Suppressor macrophage treated with lipopolysaccharide for 1 hour (primary cell): Measurements from ENCODE around the gene TARBP2.

ENCODE experiments used
- DNase-seq, 3 donors: peaks; one replicate each; pipeline ENCODE4 v3.0.0-alpha.2; 2020 to 2022

Gene TARBP2

GRCh38 chr12:53500776-53501614 is at the start of gene TARBP2:
Gene TARBP2 (plus strand): TSS chr12:53501283. CDS start chr12:53501409, 126 bp downstream.
- DNase-seq = peak; percentile 98 to 100 (median 99)

DNA sequence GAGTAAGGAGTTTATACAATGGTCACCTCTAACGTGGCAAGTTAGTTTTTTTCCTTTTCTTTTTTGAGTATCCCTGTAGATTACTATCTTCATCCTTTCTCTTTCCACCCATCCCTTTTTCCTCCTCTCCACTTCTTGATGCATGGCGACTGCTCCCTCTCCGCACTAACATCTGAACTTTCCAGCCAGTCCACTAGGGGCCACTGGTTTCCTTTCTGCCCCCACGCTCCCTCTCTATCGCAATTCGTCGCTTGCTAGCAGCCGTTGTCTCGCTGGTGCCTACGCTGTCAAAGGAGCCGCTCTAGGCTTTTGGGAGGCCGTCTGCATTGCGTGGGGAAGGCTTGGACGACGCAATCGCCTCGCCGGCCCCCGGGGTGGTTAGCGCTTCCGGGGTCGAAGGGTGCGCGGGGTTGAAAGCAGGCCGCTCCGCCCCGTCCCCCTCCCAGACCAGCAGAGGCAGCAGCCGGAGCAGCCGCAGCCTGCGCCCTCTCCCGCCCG is 49.4 kb upstream of the TARBP2 start, which contains the start of gene PCBP2:
TSS of gene PCBP2 (plus strand) at position 442 of the 498 bp plus-strand sequence. CDS start 2,699 bp downstream, outside the sequence.
- peak; percentile 99 to 100 (median 99) for DNase-seq

- peak; percentile 79 to 92 (median 81) for DNase-seq
These were observed 48.7 kb upstream of the TARBP2 start for GRCh38 chr12:53452159-53453077.

DNA sequence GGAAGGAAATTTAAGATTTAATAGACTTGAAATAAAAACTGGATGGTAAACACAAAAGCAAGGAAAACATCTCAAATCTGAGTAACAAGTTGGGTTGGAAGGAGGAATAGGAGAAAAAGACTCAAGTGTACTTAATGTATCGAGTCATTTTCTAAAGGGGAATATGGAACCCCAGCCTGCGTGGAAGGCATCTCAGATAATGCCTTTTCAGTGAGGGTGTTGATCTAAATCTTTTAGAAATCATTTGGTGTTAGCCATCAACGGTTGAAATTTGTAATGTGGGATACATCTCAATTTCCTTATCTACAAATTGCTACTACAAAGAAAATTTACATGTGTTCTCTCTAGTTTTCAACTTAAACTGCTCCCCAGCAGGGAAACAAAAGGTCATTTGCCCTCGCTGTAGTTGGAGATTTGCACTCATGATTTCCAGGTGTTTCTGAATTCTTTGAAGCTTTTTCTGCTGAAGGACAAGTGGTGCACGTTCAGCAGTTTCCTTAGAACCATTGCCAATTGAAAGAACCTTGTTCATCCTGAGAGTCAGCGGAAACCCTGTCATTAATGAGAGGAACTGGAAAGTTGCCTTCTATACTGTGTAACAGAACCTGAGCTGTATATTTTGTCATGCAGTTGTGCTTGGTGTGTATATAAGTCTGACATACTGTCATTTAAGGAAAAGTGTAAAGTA is 47.0 kb upstream of the TARBP2 start:
- no peak for DNase-seq

DNA sequence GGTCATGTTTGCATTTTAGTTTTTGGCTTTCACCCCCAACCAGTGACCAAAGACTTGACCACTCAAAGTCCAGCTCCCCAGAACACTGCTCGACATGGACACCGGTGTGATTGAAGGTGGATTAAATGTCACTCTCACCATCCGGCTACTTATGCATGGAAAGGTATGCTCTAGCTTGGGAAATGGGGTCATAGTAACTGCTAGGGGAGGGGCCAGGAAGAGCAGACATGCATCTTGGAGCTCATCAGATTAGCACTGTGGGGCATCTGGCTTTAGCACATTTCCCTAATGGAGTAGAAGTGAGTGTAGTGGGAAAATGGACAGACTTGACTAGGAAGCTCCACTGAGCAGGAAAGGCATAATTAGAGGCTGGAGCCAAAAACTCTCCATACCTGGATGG is 46.4 kb upstream of the TARBP2 start:
- DNase-seq = no peak

DNA sequence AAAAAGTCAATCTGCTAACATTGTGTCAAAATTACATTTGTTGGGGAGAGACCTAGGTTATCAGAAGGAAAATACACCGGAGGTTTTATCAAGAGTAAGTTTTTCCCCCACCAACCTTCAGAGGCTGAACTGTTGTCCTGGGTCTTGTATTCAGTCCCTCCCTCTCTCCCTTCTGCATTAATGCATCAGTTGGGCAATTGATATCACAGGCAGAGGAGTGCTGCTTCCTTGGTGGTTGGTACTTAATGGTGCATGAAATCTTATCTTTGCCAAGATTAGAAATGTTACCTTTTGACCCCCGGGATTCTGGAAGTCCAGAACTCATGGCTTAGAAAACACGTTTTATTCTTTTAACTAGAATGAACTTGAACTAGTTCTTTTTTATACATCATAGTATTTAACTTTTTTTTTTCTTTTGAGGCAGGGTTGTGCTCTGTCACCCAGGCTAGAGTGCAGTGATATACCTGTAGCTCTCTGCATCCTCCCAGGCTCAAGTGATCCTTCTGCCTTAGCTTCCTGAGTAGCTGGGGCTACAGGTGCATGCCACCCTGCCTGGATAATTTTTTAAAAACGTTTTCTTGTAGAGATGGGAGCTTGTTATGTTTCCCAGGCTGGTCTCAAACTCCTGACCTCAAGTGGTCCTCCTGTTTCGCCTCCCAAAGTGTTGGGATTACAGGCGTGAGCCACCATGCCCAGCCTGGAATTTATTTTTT is 44.3 kb upstream of the TARBP2 start:
- no peak for DNase-seq

DNA sequence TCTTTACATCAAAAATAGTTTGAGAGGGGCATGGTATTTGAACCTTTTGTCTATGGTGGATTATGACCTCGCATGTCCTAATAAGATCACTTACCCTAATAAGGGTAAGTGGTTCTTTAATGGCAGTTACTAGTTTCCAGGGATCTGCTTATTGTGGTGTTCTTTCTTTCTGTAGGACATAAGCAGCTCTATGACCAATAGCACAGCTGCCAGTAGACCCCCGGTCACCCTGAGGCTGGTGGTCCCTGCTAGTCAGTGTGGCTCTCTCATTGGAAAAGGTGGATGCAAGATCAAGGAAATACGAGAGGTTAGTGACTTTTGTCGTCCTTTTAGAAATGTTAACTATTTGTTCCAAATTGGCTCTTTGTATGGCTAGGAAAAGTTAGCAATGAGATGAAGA is 42.0 kb upstream of the TARBP2 start:
- no peak for DNase-seq

GRCh38 chr12:53461059-53461458 is 40.0 kb upstream of the TARBP2 start:
- no peak for DNase-seq

DNA sequence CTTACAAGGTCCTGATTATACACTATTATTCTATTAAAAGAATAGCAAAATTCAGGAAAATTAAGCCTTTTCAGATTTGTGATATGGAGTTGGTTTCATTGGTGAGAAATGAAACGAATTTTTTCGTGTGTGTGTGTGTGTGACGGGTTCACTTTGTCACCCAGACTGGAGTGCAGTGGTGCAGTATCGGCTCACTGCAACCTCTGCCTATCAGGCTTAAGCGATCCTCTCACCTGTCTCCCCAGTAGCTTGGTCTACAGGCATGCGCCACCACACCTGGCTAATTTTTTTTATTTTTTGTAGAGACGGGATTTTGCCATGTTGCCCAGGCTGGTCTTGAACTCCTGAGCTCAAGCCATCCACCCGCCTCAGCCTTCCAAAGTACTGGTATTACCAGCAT is 39.5 kb upstream of the TARBP2 start:
- no peak for DNase-seq

GRCh38 chr12:53462935-53463334 is 38.1 kb upstream of the TARBP2 start:
- DNase-seq = no peak

DNA sequence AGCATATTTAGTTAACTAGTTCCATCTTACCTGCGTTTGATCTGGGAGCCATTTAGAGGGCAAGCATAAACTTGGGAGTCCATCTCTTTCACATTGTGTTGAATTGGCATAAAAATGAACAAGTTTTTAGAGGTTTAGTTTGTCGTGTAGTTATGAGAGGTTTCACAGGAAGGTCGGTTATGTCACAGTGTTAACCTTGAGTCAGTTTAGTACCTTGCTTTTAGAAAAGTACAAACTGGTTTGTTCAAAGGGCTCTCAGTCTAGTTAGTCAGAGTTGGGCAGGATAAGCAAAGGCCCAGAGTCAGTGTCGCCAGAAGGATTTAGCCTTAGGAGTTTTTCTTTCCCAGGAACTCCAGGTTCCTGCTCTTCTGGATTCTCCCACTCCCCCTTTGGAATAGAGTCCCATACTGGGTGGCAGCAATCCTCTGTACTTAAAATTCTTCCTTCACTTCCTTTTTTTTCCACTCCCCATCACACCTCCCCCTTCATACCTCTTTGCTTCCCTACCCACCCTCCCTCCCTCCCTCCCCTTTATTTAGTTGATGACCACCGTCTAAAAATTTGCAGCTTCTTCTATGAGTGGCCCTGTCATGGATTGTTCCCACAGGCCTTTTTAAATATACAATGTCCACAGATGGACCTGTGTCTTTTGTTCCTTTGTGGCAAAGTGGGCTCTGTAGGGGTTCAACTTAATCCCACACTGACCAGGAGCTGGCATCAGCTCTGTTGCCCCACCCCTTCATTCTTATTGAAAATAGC is 37.1 kb upstream of the TARBP2 start:
- DNase-seq = no peak

DNA sequence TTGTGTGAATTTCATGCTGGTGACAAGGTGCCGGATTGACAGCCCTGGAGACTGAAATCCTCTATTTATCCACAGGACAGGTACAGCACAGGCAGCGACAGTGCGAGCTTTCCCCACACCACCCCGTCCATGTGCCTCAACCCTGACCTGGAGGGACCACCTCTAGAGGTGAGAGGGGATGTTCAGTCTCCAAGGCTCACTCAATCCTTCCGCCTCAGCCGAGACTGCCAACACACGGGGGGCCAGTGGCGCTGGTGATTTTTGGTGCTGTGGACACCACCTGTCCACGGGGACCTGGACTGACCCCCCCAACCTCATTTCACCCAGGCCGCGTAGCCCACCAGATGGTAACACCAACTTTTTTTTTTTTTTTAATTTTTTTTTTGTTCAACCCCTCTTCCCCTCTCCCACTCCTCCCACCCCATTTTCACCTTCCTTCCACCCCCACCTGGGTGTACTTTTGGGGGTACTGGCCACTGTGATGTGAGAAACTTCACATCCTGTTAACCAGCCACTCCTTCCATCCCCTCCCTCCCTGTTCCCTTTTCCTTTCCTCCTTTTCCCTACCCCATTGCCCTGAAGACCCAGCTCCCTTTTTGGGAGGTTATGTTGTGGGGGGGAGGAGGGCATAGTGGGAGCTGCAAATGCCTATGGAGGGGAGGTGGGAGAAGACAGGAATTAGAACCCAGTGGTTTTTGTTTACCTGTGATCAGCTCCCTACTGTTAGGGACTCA is 36.2 kb upstream of the TARBP2 start:
- DNase-seq = no peak

DNA sequence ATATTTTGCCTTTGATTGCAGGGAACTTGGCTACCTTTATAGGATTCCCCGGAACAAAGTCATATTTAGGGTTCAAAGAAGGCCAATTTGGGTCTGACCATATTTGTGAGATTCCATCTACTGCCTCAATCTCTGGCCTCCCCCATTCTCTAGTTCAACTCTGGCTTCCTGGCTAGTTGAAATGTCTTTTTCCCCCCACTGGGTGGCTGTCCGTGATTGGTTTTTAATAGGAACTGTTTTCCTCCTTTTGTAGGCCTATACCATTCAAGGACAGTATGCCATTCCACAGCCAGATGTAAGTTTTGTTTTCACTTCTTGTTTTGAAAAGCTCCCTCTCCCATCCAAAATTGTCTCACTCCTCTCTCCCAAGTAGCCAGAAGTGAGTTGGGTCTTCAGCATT is 35.4 kb upstream of the TARBP2 start:
- DNase-seq = no peak

DNA sequence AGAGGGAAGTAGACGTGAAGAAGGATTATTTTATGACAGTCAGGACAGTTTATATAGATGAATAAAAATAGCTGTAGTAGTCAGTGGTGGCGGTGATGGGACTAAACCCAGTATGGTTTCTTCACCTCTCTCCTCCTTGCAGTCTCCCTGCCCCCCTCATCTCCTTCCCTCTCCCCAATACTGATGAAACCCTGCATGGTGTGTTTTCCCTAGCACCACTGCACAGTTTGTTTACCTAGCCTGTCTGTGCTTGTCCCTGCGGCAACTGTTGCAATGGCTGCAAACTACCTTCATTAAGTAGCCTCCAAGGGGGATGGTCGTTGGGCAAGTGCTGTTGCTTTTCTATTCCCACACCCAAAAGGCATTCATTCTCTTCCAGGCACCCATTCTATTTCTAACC is 34.4 kb upstream of the TARBP2 start:
- DNase-seq = no peak

DNA sequence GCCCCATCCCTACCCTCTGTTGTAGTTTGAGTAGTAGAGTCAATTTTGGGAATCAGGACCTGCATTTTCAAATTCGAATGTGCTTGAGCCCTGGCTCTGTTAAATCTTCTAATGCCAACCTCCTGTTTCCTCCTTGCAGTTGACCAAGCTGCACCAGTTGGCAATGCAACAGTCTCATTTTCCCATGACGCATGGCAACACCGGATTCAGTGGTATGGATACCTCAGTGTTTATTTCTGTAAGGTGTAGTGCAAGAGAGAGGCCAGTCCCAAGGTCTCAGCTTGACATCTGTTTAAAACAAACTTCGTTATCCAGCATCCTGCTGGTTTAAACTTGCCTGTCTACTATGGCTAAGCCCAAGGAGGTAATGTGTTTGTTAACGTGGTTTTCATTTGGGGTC is 34.0 kb upstream of the TARBP2 start:
- DNase-seq = no peak

GRCh38 chr12:53467880-53468279 is 33.2 kb upstream of the TARBP2 start:
- DNase-seq = no peak

GRCh38 chr12:53468282-53468681 is 32.8 kb upstream of the TARBP2 start:
- DNase-seq = no peak

DNA sequence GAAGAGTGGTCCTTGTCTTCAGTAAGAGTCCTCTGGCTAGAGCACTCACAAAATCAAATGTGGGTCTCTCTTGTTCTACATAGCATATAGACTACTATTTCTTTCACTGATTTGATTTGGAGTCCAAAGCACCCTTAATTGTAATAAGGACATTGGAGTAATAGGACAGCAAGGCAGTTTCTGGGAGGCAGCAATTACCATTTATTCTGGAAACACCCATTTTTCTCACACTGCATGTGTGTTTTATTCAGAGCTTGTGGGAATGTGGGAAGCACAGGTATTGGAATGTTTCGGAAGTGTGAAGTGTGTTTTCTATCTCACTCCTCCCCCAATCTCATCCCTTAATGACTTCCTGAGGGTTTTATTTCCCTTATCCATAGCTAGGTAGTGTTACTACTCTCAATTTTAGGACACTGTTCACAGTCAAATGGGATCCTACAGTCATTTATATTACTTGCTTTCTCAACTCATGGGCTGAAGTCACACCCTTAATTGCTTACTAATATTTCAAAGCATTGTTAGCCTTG is 29.0 kb upstream of the TARBP2 start:
- no peak for DNase-seq

- no peak for DNase-seq
These were observed 27.0 kb upstream of the TARBP2 start for GRCh38 chr12:53474077-53474476.

GRCh38 chr12:53474819-53475218 is 26.3 kb upstream of the TARBP2 start:
- no peak for DNase-seq
